HG02981 (cell line): ENCODE data around the gene NOX5.

Source experiments
- ATAC-seq: cut with Tn5 transposase; IDR thresholded peaks from one replicate; pipeline ENCODE4 v1.9.1; 2021; ENCODE audit warnings: mild to moderate bottlenecking, moderate library complexity; ENCODE audit not compliant: unreplicated experiment

NOX5 gene

DNA sequence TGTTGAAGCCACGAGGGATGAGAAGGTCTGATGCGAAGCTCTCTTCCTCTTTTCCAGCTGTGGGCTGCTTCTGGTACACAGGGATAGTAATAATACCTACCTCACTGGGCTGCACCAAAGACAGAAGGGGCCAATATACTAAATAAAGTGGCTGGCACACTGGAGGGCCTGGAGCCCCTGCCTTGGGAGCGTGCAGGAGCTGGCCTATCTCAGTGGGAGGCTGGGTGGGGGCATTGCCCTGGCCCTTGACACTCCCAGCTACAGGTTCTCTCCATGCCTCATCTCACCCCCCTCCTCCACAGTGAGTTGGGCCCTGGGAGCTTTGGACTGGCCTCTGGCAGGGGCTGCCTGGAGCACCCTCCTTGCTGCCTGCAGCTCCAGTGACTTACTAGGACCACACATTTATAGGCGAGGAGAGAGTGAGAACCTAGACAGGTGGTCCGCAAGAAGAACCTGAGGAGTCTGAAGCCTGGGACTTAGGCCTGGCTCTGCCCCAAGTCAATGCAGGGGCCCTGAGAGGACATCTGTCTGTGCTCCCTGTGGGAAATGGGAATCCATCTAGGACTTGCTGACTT, 1.6 kb downstream of the NOX5 start:
- no peak for ATAC-seq

DNA sequence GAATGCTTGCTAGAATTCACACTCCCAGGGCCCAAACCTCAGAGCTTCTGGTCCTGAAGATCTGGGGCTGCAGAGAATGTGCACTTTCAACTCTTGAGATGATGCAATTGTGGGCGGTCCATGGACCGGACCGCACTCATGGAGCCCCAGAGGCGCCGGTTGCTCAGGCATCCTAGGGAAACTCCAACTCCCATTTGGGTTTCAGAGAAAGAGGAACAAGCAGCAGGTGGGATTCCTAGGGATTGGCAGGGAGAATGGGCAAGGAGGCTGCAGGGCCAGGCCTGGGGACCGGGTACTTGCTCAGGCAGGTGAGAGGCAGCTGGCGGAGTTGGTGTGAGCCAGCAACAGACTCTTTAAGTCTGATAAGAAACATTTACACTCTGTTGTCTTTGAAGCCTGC, 3.5 kb downstream of the NOX5 start:
- ATAC-seq, result no peak

DNA sequence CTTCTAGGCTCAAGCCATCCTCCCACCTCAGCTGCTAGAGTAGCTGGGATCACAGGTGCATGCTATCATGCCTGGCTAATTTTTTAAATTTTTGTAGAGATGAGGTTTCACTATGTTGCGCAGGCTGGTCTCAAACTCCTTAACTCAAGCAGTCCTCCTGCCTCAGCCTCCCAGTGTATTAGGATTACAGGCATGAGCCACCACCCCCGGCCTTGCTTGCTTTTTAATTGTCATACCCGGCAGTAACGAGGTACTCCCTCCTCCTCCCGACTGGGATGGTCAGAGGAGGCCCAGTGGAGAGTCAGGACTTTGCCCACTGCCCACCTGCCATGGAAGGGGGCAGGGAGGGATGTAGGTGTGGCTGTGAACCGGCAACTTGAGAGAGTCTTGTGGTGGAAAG, 4.5 kb downstream of the NOX5 start:
- ATAC-seq, result no peak

DNA sequence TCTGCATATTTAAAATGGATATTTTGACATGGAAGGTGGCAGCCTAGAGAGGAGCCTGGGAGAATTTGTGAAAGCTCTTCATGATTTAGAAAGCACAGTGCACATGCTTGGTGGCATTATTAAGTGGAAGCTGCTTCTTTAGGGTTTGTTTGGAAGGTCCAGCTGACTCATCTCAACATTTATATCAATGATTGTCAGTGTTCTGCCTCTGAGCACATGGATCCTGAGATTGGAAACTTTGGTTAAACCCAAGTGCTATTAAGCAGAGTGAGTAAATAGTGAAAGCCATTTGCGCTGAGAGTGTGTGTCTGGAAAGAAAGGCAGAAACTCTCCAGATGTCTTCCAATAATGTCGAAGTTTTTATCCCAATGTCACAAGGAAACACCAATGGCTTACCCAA, 7.4 kb downstream of the NOX5 start:
- ATAC-seq, result no peak

DNA sequence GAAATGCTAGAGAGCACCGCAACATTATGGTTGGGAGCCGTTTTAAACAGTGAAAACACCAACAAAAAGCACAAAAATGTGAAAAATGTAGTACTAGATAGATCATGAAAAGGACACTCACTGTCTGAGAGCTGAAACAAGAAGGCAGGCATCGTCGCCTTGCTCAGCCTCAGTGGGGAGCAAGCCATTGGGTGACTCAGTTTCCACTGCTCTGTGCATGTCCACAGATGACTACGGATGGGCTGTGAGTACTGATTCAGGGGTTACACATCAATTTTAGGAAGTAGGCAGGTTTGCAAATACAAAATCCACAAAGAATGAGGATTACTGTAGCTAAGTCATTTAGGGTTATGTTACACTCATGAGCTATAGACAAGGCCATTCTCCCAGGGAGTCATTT, 10.8 kb downstream of the NOX5 start:
- ATAC-seq, result no peak

DNA sequence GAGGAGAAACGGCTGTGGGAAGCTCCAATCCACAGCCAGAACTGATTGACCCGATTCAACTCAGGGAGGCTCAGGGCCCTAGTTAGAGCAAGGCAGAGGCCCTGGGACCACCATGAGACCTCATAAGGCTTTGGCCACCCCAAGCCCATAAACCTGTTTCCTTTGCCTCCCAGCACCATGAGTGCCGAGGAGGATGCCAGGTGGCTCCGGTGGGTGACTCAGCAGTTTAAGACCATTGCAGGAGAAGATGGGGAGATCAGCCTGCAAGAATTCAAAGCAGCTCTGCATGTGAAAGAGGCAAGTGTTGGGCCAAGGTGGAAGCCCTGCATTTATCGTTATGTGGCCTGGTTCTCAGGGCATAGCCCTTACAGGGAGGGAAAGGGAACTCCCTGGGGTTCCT, 11.9 kb downstream of the NOX5 start:
- no peak for ATAC-seq

DNA sequence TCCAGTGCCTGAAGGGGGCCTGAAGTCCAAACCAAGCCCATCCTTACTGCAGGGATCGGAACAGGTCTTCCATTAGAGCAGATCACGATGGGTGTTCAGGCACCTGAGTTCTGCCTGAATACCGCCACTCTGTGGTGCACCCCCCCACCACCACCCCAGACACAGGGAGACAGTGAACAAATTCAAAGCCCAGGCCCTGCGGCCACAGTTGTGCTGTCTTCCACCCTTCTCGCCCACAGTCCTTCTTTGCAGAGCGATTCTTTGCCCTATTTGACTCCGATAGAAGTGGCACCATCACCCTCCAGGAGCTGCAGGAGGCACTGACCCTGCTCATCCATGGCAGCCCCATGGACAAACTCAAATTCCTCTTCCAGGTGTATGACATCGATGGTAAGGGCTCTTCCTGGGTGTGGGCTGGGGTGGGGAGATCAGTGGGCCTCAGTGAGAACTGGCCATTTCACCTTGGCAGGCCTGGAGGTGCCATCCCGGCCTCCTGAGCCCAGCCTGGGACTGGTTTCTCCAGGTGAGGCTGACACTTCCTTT, 13.6 kb downstream of the NOX5 start:
- ATAC-seq, result no peak

DNA sequence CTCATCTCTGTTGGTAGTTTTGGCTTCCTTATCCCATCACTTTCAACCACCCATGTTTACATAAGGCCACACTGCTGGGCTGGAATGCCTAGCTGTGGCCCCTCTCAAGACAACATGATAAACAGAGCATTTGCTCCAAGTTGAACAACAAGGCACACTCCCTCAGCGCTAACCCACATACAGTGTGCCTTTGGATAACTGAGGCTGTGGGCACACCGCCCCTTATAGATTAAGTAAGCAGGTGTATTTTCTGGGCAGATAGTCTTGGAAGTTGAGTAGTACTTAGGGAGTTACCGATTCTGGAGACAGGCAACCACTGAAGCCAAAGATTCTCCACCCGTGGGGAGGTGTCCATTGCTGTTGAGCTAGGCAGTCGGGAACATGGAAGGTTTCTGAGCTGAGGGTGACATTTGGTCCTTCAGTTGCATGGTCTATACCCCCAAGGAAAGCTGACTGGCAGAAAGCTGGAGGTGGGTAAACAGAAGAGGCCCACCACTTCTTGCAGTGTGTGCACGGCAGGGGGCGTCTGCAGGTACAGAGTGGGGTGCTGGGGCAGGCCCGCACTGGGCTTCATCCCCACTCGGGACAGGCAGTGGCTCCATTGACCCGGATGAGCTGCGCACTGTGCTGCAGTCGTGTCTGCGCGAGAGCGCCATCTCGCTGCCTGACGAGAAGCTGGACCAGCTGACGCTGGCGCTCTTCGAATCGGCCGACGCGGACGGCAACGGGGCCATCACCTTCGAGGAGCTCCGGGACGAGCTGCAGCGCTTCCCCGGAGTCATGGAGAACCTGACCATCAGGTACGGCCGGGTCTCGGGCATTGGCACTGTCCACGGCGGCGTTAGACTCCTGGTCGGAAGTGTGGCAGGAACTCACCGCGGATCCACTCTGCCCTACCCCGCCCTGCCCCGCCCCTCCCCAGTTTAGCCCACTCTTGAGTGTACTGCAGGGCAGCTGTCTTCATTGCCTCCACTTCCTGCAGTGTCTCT, 16.8 kb downstream of the NOX5 start:
- no peak for ATAC-seq

DNA sequence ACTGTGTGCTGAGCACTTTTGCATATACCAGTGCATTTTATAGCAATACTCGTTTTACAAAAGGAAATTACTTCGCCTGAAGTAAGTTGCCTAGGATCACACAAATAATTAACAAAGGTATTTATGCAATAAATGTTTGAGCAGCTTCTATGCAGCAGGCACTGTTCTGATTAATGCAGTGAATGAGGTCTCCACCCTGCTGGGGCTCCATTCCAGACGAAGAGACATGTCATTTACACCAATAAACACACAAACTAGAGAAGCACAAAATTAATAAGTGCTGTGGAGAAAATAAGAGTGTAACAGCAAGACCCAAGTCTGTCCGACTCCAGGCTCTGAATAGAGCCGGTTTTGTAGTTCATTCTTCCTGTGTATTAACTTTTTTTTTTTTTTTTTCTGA, 17.5 kb downstream of the NOX5 start:
- no peak for ATAC-seq

DNA sequence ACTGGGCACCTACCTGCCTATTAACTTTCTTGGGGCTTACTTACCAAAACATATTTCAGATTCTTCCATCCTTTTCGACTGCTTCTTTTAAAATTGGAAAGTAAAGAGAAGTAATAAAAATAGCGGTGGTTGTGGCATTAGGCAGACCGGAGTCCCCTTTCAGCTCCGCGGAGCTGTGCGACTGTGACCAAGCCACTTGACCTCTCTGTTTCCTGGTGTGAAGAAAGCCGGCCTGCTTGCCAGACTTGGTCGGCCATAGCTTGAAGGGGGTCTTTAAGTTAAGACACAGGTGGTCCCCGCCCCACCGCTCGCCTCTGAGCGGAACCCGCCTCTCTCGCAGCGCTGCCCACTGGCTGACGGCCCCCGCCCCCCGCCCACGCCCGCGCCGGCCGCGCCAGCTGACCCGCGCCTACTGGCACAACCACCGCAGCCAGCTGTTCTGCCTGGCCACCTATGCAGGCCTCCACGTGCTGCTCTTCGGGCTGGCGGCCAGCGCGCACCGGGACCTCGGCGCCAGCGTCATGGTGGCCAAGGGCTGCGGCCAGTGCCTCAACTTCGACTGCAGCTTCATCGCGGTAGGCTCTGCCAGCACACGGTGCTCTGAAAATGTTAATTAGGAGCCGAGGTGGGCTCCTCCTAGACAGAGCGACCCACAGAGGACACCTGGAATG, 18.3 kb downstream of the NOX5 start:
- ATAC-seq, result no peak

DNA sequence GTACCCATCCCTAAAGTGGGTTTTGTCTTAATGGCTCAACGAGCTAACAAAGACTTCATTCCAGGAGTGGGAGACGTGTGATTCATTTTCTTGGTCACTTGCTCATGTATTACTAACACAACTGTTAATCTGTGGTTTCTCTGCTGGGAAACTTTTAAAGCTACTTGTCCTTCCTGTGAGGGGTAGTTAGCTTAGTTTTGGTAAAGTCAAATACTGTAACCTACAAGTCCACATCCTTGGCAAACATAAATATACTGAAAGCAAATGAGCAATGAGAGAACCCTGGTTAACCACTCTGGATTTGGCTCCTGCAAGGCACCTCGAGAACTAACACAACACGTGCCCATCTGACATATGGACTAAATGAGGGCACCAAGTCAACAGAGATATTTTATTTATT, 19.9 kb downstream of the NOX5 start:
- ATAC-seq, result no peak

DNA sequence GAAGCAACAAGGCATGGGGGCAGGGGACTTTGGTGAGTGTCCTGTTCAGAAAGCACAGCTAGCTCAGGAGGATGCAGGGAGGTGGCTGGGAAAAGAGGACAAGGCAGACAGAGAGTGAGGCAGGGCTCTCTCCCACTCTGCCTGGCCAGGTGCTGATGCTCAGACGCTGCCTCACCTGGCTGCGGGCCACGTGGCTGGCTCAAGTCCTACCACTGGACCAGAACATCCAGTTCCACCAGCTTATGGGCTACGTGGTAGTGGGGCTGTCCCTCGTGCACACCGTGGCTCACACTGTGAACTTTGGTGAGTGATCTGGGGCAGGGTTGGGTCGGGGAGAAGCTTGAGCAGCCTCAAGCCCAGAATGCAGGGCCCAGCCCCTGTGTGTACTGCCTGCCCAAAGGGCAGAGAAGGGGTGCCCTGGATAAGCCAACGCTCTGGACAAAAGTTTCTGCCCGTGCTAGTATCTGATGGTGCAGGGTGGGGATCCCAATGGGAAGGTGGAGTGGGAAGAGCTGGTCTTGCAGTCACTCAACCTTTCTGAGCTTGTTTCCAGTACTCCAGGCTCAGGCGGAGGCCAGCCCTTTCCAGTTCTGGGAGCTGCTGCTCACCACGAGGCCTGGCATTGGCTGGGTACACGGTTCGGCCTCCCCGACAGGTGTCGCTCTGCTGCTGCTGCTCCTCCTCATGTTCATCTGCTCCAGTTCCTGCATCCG, 20.9 kb downstream of the NOX5 start:
- no peak for ATAC-seq

DNA sequence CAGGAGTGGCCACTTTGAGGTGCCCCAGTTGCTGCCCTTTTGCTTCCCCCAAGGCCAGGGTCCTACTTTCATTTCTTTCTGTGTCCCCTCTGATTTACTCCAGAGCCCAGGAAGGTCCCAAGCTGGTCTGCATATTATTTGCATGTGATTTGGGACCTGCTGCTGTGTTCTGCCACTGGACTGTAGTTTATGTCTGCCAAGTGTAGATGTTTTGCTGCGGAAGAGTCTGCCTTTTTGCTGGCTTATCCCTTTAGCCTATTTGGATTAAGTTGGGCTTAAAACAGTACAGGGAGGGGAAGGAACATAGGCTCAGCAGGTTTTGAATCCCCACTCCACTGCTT, 21.4 kb downstream of the NOX5 start:
- no peak for ATAC-seq

DNA sequence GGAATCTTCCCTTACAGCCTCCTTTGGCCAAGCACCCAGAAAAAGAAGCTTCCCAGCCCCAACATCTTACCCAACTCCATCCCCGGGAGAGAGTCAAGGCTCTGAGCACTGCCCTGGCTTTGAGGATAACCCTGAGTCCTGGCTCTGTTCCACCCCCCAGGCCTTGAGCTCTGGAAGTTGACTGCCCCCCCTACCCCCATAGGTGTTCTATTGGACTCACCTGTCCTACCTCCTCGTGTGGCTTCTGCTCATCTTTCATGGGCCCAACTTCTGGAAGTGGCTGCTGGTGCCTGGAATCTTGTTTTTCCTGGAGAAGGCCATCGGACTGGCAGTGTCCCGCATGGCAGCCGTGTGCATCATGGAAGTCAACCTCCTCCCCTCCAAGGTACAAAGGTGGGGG, 22.3 kb downstream of the NOX5 start:
- ATAC-seq, result no peak

DNA sequence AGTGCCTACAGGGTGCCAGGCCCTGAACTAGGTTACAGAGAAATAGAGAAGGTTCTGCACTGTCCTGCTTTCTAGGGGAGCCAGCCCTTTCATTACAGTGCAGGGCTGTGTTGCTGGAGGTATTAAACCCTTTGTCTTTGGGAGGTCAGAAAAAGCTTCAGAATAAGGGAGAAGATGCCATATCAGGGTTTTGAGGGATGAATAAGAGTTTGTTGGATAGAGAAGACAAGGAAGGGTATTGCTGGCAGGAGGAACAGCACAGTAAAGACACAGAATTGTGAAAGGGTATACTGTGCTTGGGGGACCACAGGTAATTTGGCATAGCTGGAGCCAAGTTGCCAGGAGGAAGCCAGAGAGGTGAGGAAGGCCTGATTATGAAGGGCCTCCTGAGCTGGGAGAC, 23.0 kb downstream of the NOX5 start:
- no peak for ATAC-seq

DNA sequence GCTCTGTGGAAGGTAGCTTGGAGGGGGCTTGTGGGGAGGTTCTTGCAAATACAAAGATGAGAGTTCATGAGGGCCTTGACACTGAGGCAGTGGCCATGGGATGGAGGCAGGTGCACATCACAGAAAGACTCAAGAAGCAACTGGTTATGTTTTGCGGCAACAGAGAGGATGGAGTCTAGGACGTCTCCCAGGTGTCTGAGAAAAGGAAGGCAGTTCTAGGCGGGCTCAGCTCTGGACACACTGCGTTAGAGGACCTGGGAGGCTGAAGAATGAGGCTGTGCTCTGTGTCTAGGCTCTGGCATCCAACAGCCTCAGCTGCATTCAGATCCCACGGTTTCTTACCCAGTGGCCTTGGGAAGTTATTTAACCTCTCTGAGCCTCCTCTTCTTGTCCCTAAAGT, 23.5 kb downstream of the NOX5 start:
- no peak for ATAC-seq

DNA sequence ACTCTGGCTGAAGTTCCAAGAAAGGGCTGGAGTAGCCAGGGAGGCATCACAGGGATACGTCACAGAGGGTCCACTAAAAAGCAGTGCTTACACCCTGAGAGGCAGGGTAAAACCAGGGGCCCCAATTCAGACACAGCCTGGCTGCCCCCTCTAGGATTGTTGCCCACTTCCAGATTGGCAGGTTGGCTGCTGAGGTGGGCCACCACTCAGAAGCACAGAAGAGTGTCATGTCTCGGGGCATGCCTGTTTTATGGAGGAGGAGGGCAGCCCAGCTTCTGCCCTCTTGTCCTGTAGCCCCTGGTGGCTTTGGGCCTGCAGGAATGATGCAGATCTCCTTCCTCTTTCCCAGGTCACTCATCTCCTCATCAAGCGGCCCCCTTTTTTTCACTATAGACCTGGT, 24.0 kb downstream of the NOX5 start:
- ATAC-seq, result no peak

DNA sequence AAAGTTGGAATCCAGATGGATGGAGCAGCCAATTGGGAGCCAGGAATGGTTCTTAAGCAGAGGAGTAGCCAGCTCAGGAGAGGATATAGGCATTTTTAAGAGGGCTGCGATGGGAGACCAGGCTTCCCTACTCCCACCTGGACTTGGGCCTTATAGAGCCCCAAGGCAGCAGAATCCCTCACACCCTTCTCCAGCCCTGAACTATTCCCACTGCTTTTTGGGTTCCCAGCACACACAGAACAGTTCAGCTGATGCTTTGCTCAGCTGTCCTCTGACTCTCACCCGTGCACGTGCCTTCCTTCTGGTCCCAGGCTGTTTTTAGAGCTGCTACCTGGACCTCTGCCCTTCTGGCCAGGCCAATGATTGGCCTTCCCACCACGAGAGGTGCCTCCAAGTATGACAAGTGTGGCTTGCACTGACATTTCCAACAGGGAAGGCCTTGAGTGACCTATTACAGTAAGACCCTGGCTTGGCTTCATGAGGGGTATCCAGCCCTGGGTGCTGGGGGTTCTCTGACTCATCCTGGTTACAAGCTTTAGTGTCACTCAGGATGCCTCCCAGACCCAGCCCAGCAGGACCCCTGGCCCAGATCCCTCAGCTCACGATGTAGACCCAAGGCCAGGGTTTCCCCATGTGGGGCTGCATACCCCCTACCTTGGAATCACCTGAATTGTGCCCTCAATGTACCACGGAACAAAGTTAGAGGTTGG, 25.2 kb downstream of the NOX5 start:
- ATAC-seq, result no peak

DNA sequence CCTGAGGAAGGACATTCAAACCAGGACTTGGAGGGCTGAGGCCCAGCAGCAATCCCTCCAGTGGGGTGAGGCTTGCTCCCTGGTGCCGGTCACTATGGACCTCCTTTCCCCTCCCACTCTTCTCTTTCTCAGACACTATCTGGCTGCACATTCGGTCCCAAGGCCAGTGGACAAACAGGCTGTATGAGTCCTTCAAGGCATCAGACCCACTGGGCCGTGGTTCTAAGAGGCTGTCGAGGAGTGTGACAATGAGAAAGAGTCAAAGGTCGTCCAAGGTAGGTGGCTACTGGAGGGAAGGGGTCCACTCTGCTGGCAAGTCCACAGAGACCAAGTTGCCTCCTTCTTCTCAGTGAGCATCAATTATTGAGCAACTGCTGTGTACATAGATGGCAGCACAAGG, 28.0 kb downstream of the NOX5 start:
- ATAC-seq, result no peak

DNA sequence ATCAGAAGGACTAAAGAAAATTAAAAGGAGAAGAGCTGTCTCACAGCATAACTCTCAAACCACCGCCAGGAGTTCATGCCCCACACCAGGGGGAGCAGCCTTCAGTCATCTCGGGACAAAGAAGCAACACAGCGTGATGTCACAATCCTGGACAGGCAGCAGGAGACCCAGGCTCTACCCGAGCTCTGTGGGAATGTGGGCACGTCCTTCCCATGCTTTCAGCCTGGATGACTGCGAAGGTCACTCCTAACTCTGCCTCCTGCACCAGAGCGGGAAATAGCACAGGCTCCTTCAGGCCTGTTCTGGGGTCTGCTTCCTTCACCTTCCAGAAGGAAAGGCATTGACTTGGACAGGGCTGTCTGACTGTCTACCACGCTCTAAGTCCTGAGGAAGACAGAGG, 31.3 kb downstream of the NOX5 start:
- no peak for ATAC-seq

DNA sequence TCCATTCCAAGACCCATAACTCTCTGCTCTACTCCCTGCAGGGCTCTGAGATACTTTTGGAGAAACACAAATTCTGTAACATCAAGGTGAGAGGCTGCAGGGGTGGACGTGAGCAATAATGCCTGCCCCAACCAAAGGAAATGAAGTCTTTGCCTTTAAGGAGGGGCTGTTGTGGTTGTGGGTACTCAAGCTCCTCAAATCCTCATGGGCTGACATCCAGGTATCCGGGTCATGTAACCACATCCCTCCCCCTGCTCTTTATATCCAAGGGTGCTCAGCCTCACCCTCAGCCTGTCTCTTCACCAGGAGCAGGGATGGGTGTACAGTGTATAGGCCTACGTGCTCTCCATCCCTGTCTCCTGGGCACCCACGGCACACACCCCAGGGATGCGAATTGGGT, 32.3 kb downstream of the NOX5 start:
- no peak for ATAC-seq
